Muscle of leg (tissue), 11 donors: Measurements from ENCODE around the gene MYO3B. TPM values are rescaled to one million over a fixed set of nuclear protein-coding genes. Genes with fewer than 3 reads are reported as not detected.
A peak's percentile ranks its signal among the peaks of the same experiment; 100 is the strongest.

Experiments
- DNase-seq: peaks from one replicate; pipeline ENCODE4 v3.0.0; 2013
- H3K27ac ChIP-seq: one replicate; pipeline ENCODE4 v1.5.1; 2013; ENCODE audit warnings: mild to moderate bottlenecking, low read length, control low read depth
- H3K27me3 ChIP-seq: one replicate; pipeline ENCODE4 v1.6.1; 2013; ENCODE audit warnings: low read length; ENCODE audit not compliant: control insufficient read depth, insufficient read depth
- H3K36me3 ChIP-seq: one replicate; pipeline ENCODE4 v1.6.1; 2013; ENCODE audit warnings: low read length; ENCODE audit not compliant: control insufficient read depth, insufficient read depth
- H3K4me1 ChIP-seq: one replicate; pipeline ENCODE4 v1.6.1; 2013; ENCODE audit warnings: low read length; ENCODE audit not compliant: control insufficient read depth, insufficient read depth
- H3K4me3 ChIP-seq: one replicate; pipeline ENCODE4 v1.5.1; 2013; ENCODE audit warnings: low read length, control low read depth
- H3K9me3 ChIP-seq: replicated peaks from 2 replicates; pipeline ENCODE4 v1.6.1; 2013; ENCODE audit warnings: low read depth, low read length; ENCODE audit not compliant: control insufficient read depth
- WGBS: methylation state at CpG from one replicate; pipeline ENCODE4 v1.1.5; 2013; ENCODE audit warnings: missing lambda C conversion rate; ENCODE audit not compliant: insufficient coverage; 5-methylcytosine and 5-hydroxymethylcytosine counted together
- polyA plus RNA-seq, 8 donors: library from polyadenylated mRNA; unstranded; fragments of 120-200 nt; gene quantifications; one replicate each; pipeline versions ENCODE4 v1.2.1 to v1.2.3, GENCODE V29; 2013; ENCODE audit warnings: inconsistent platforms in 1 of 8, low replicate concordance in 1 of 8; ENCODE audit not compliant: insufficient read length in 8 of 8, insufficient read depth in 1 of 8
- total RNA-seq: library from RNA; stranded (reverse); fragments of 120-200 nt; gene quantifications from one replicate; pipeline ENCODE4 v1.2.4, GENCODE V29; 2013

Gene MYO3B
- total and polyA plus RNA-seq, 9 donors, result 0.12 to 0.79 (median 0.18) TPM

DNA sequence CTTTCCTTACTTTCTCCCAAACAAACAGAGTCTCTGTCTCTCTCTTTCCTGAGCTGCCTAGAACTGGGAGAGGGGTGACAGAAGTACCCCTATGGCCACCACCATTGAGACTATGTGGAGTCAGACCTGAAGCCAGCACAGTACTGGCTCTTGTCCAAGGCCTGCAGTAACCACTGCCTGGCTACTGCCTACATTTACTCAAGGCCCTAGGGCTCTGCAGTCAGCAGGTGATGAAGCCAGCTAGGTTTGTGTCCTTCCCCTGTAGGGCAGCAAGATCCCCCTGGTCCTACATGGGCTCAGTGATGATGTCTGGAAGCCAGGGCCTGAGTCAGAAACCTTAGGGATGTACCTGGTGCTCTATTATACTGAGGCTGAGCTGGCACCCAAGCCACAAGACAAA is 12.2 kb downstream of the MYO3B start:
- Histone ChIP-seq H3K4me3 (no peak overlapping the region), H3K9me3 (peaks cover 3% of the 10 kb centered on the region), H3K27me3 (no peaks in the 10 kb centered on the region), H3K4me1 (no peaks in the 10 kb centered on the region), H3K36me3 (no peaks in the 10 kb centered on the region), H3K27ac (no peak overlapping the region)
- no peak for DNase-seq

DNA sequence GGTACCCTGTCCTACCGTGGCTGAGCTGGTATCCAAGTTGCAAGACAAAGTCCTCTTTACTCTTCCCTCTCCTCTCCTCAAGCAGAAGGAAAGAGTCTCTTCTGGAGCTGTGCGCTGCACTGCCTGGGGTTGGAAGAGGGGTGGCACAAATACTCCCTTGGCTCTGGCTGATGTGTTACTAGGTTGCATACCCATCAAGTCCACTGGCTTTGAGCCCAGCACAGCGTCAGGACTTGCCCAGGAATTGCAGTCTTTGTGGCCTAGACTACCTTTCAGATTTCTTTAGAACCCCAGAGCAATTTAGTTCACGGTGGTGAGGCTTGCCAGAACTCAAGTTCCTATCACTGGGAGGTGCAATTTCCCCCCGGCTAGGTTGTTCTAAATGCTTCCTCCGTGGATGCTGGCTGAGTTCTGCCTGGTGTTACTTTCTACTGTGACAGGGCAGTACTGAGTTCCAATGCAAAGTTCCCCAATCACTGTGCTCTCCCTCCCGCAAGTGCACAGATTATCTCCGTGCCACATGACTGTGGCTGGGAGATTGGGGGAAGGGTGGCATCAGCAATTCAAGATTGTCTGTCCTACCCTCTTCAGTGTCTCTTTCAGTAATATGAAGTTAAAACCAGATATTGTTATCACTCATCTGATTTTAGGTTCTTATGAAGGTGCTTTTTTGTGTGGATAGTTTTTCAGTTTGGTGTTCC is 13.4 kb downstream of the MYO3B start:
- DNase-seq, result no peak
- Histone ChIP-seq H3K9me3 (peaks cover 1% of the 10 kb centered on the region), H3K27me3 (no peaks in the 10 kb centered on the region), H3K4me1 (no peaks in the 10 kb centered on the region), H3K27ac (no peak overlapping the region), H3K36me3 (no peaks in the 10 kb centered on the region), H3K4me3 (no peak overlapping the region)
- WGBS, result 84% methylated on average over 4 of the region's 8 CpGs

GRCh38 chr2:170196963-170197362 is 19.0 kb downstream of the MYO3B start:
- H3K27me3 ChIP-seq, result no peaks in the 10 kb centered on the region
- no peak for DNase-seq
- H3K4me3 ChIP-seq, result no peak overlapping the region
- no CpG with 5 or more reads among the region's 3 CpGs for WGBS
- no peaks in the 10 kb centered on the region for H3K9me3 ChIP-seq
- no peak overlapping the region for H3K27ac ChIP-seq
- H3K4me1 ChIP-seq, result peaks cover 2% of the 10 kb centered on the region
- no peaks in the 10 kb centered on the region for H3K36me3 ChIP-seq

DNA sequence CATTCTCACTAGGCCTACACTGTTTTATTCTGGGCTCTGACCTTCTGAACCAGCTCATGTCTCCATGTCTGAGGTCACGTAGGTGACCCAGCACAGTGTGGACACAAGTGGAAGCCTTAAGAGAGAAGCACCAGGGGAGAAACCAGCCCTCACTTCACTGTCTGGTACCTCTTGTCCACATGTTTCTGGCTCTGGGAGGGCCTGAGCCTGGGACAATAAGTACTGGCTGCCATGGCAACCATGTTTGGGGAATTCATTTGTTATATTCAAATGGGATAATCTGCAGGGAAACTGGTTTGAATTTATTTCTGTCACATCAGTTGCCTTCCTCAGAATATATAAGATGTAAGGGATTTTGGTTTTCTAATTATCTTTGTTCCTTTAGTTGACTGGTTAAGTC is 23.3 kb downstream of the MYO3B start:
- 82% methylated on average over 1 of the region's 1 CpG for WGBS
- no peak overlapping the region for H3K27ac ChIP-seq
- no peaks in the 10 kb centered on the region for H3K27me3 ChIP-seq
- peaks cover 7% of the 10 kb centered on the region for H3K4me1 ChIP-seq
- H3K36me3 ChIP-seq, result no peaks in the 10 kb centered on the region
- no peak overlapping the region for H3K4me3 ChIP-seq
- no peaks in the 10 kb centered on the region for H3K9me3 ChIP-seq
- DNase-seq, result peak; percentile 63

DNA sequence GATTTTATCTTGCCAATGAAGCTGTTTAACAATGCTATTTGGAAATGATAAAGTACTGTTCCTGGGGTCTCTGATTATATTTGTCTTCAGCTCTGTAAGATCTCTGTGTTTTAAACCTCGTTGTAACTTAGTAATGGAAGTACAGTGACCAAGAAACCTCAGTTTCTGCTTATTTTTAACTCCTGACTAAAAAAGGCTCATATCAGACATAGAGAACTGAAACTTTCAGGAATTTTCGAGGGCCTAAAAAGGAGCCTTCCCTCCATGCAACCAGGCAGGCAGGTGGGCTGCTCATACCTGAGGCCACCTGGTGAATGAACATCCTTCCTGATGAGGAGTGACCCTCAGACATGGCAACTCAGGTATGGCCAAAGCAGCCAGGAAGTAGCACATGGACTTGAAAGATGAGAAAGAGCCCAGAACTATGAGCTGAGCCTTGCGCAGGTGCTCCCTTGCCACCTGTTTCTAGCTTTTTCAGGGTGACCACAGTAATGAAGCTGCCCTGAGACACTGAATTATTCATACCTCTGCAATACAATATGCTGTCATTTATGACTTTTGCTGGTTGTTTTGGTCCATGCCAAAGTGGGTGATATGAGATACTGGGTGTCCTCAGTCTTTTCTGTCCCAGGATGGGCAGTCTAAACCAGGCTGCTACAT is 23.9 kb downstream of the MYO3B start:
- Histone ChIP-seq H3K9me3 (no peaks in the 10 kb centered on the region), H3K36me3 (no peaks in the 10 kb centered on the region), H3K4me1 (peaks cover 7% of the 10 kb centered on the region), H3K4me3 (no peak overlapping the region), H3K27me3 (no peaks in the 10 kb centered on the region), H3K27ac (peak overlapping the region; percentile 54)
- DNase-seq, result no peak
- 81% methylated on average over 2 of the region's 3 CpGs for WGBS

- no peaks in the 10 kb centered on the region for H3K36me3 ChIP-seq
- no peak overlapping the region for H3K4me3 ChIP-seq
- DNase-seq, result peak; percentile 90
- WGBS, result no CpG with 5 or more reads among the region's 1 CpG
- H3K27ac ChIP-seq, result peak overlapping the region; percentile 54
- H3K4me1 ChIP-seq, result peaks cover 7% of the 10 kb centered on the region
- H3K9me3 ChIP-seq, result no peaks in the 10 kb centered on the region
- no peaks in the 10 kb centered on the region for H3K27me3 ChIP-seq
Measured at GRCh38 chr2:170202437-170202836, 24.5 kb downstream of the MYO3B start.

DNA sequence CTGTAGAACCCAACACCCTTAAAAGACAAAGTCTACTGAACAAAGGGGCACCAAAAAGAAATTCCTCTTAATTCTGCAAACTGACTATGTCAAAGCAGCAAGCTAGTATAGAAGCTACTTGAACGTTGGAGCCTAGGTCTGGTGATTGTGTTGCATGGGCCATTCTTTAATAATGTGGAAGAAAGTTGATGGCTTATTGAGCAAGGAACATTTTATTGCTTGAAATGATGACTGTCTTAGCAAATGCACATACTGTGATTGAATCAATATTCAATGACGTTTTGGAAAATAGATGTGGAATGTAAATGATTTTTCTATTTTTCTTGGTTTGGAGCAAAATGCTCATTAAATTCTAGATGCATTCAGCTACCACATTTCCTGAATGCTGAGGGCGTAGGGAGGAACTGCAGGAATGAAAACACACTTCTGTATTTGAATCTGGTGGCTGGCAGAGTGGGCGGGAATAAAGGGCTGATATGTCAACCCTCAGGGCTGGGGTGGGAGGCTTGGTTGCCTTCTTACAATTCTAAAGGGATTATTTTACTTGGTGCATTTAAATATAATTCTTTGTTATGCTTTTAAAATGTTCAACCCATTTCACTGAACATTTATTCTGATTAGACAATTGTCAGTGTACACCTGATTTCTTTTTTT is 26.5 kb downstream of the MYO3B start:
- no peaks in the 10 kb centered on the region for H3K36me3 ChIP-seq

GRCh38 chr2:170206246-170206645 is 28.3 kb downstream of the MYO3B start:
- Histone ChIP-seq H3K27me3 (no peaks in the 10 kb centered on the region), H3K4me1 (peaks cover 7% of the 10 kb centered on the region), H3K27ac (no peak overlapping the region), H3K9me3 (peaks cover 3% of the 10 kb centered on the region), H3K4me3 (no peak overlapping the region), H3K36me3 (no peaks in the 10 kb centered on the region)
- WGBS, result no CpG with 5 or more reads among the region's 1 CpG
- DNase-seq, result no peak

More for the DNA sequence above, 26.5 kb downstream of the MYO3B start:
- Histone ChIP-seq H3K9me3 (no peaks in the 10 kb centered on the region), H3K27ac (no peak overlapping the region), H3K27me3 (no peaks in the 10 kb centered on the region), H3K4me1 (peaks cover 7% of the 10 kb centered on the region), H3K4me3 (no peak overlapping the region)
- DNase-seq, result no peak
- WGBS, result 82% methylated on average over 2 of the region's 4 CpGs

DNA sequence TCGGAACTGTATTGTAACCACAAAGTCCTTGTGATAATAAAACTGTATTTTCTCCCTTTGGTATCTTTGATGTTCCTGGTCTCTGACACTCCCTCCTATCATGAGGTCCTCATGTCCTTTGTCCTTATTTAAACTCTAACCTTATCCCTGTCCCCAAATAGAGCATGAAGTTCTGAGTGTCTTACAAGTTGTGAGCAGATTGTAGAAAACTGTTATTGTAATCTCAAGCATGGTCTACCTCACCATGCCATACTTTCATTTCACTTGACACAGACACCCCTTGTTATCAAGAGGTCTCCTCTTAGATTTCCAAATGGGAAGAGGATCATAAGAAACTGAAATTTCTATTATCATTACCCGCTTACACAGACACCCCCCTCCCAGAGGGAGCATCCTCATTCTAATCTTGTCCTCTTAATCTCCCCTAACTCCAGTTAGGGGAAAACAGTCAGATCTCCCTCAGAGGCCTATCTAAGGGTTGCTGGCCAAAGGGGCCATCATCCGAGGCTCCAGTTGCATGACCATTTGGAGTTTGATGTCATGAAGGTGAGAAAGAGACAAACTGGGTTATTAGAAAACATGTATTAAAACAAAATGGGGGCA is 29.0 kb downstream of the MYO3B start:
- Histone ChIP-seq H3K9me3 (peaks cover 3% of the 10 kb centered on the region), H3K36me3 (no peaks in the 10 kb centered on the region), H3K27me3 (no peaks in the 10 kb centered on the region), H3K27ac (no peak overlapping the region), H3K4me1 (peaks cover 5% of the 10 kb centered on the region), H3K4me3 (no peak overlapping the region)
- no peak for DNase-seq
- WGBS, result 89% methylated on average over 1 of the region's 3 CpGs

- no peaks in the 10 kb centered on the region for H3K27me3 ChIP-seq
- no peaks in the 10 kb centered on the region for H3K36me3 ChIP-seq
- no peak for DNase-seq
- H3K4me1 ChIP-seq, result no peaks in the 10 kb centered on the region
- H3K27ac ChIP-seq, result no peak overlapping the region
- no peak overlapping the region for H3K4me3 ChIP-seq
- H3K9me3 ChIP-seq, result peaks cover 3% of the 10 kb centered on the region
- WGBS, result 33% methylated on average over 1 of the region's 4 CpGs
Measured at GRCh38 chr2:170207901-170208300, 30.0 kb downstream of the MYO3B start.
